Lung microvascular endothelial cell (primary cell): ENCODE results near the gene MRGPRD. TPM values are rescaled to one million over a fixed set of nuclear protein-coding genes. Genes with fewer than 3 reads are reported as not detected.
A peak's percentile ranks its signal among the peaks of the same experiment; 100 is the strongest.
"Not testable (repeated sequence)": the region's sequence is repeated elsewhere in the genome, so short reads cannot be mapped to it uniquely, and the experiment has no call there.

ENCODE experiments used
- DNase-seq, 2 donors: peaks; one replicate each; pipeline versions ENCODE4 v3.0.0 to v3.0.0-alpha.2; 2010; ENCODE audit warnings: low read depth in 2 of 2
- total RNA-seq: library from RNA; depleted of rRNA; stranded (reverse); fragments of >200 nt; gene quantifications from 2 replicates; pipeline ENCODE4 v1.2.1, GENCODE V29; 2014

MRGPRD gene
- total RNA-seq, 1 donor from 2014 or later = not detected

- DNase-seq = no peak
These were observed 13.5 kb upstream of the MRGPRD start for GRCh38 chr11:68994161-68994893.

DNA sequence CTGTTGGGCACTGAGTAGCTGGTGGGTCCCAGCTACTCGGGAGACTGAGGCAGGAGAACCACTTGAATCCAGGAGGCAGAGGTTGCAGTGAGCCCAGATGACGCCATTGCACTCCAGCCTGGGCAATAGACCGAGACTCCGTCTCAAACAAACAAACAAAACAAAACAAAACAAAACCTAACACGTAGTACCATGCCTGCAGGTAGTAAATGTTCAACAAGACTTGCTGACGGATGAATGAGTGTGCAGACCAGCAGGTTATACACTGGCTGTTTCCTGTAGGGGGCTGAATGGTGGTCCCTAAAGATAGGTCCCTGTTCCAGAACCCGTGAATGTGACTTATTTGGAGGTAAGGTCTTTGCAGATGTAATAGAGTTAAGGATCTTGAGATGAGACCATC is 12.8 kb upstream of the MRGPRD start:
- no peak for DNase-seq

DNA sequence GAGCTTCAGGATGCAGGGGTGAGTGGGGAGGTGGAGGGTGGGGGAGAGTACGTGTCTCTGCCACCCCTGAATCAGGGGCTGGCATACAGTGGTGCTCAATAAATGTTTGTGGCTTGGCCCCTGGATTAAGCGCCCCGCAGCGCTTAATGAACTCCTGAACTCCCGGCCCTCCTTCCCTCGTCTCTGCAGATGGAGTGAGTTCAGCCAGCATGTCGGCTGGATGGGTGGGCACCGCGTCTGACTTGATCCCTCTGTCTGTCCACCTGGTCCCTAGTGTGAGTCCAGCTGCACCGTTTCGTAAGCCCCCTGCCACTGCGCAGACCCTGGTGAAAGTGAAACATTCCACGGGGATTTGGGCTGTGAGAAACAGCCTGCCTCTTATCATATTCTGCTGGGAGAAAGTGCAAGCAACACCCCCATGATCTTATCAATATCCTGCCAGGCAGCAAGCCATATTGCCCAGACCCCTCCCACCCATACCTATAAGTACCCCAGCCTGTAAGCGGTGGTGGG is 12.0 kb upstream of the MRGPRD start:
- no peak for DNase-seq

DNA sequence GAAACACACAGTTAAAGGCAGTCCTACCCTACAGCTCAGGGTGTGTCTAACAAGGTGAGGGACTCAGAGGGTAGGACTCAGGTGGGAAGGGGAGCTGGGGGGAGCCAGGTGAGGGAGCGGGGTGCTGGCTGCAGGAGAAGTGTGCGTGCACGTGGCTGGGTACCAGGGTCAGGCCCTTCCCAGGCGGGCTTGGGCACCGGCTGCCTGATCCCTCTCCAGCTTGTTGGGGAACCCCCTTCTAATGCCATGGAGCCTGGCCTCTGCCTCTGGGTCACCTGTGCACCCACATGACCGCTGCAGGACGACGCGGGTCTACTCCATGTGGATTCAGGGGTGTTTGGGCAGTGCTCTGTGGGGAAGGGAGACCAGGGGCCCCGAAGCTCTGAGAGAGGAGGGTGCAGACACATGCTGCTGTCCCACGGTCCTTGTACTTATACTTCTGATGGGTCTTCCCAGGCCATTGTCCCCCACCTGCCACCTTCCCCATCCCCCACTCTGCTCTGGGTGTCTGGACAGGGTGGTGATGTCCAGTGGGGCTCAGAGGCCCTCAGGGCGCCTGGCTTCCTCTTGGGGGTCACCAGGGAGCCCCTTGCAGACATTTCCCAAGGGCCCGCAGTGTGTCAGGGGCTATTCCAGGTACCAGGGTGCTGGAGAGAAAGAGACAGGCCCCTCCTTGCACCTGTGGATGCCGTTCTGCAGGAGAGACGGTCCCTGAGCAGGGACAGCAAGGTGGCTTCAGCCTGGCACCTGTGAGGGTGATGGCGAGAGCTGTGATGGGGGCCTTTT is 10.4 kb upstream of the MRGPRD start:
- no peak for DNase-seq

DNA sequence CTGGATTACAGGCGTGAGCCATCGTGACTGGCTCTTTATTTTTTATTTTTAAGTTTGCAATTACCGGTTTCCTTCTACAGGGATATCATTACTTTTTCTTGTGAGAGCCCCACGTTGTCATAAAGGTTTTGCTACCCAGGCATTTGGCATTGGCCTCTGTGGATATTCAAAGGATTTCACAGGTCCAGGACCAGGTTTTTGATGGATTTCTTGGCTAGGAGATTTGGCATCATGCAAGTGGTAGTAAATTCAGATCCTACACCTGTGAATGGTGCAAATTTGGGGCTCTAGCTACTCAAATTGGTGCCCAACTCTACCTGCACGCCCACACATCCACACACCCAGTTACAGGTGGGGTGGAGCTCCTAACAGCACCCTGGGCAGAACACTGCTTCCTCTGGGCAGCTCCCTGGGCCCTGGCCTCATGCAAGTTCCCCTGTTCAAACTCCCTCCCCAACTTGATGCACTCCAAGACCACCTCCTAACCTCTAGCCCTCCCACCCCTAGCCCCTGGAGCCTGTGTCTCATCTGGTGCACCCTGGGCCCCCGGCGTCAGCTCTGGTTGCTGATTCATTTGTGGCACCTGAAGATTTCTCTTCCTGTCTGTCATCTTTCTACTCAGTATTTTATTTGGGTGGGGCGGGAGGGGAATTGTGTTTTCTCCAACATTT is 9.3 kb upstream of the MRGPRD start:
- DNase-seq = no peak

DNA sequence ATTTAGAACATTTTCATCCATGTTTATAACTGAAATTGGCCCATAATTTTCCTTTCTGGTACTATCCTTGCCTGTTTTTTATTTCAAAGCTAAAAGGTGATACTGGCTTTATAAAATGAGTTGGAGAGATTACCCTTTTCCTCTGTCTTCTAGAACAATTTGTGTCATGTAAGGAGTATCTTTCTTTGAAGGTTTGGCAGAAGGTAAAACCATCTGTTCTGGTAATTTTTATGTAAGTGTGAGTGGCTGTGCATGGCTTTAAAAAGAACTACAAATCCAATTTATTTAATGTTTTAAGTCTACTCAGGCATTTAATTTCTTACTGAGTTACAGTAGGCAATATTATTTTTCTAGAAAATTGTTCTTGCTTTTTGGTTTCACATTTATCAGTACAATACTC is 7.7 kb upstream of the MRGPRD start:
- no peak for DNase-seq

DNA sequence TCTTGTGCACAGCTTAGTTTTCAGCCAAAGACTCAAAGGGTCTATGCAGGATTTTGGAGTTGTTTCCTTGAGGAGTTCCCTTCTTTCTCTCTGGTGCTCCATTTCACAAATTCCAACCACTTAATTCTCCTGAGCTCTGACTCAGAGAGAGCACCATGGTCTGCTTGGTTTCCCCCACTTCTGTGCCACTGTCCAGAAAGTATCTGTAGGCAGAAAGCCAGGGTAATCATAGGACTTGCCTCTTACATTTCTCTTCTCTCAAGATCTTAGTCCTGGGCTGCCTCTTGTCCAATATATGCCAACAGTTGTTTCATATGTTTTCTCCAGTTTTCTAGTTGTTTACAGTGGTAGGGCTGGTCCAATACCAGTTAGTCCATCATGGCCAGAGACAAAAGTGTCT is 6.4 kb upstream of the MRGPRD start:
- DNase-seq = no peak

- DNase-seq = no peak
These were observed 3.0 kb upstream of the MRGPRD start for GRCh38 chr11:68983801-68984200.

- DNase-seq = no peak
These were observed 1.3 kb upstream of the MRGPRD start for GRCh38 chr11:68982134-68982533.

- no peak for DNase-seq
These were observed 633 bp downstream of the MRGPRD start for GRCh38 chr11:68979931-68980775.

DNA sequence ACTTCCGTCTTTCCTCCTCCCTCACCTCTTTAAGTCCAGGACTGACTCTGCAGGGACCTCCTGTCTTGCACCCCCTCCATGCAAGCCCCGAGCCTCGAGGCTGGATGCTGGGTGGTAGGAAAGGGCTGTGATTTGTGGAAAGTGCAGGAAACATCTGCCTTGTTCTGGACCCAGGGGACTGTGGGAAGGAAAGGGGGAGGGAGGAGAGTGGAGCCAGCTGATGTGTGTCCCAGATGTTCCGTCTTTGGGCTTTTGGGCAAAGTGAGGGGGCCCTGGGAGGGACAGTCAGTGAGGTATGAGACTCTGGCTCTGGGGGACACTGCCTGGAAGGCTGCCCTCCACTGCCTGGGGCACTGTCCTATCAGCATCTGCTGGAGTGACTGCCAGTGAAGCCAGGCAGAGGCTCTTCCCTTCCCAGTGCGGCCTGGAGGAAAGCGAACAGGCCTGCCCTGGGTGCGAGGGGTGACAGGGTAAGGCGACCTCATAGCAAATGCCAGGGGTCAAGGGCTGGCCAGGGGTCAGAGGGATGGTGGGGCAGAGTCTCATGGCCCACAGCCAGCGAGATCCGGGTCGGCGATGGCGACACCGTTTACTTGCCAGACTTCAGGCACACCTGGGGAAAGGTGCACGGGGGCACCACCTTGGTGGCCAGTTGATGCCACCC is 1.7 kb downstream of the MRGPRD start:
- DNase-seq = peak in 1 of 2 donors; percentile 34

DNA sequence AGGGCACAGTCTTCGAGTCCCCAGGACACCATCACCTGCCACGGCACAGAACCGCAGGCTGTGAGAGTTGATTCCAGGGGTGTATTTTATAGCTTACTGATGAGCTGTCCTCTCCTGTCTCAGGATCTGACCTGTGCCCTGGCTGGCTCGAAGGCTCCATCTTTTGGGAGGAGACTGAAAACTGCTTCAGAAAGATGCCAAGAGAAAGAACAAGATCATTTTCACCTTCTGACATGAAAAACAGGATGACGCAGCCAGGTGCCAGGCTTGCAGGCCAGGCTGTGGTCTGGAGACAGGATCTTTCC is 2.2 kb downstream of the MRGPRD start:
- no peak for DNase-seq

GRCh38 chr11:68977781-68978625 is 2.8 kb downstream of the MRGPRD start:
- DNase-seq = no peak

DNA sequence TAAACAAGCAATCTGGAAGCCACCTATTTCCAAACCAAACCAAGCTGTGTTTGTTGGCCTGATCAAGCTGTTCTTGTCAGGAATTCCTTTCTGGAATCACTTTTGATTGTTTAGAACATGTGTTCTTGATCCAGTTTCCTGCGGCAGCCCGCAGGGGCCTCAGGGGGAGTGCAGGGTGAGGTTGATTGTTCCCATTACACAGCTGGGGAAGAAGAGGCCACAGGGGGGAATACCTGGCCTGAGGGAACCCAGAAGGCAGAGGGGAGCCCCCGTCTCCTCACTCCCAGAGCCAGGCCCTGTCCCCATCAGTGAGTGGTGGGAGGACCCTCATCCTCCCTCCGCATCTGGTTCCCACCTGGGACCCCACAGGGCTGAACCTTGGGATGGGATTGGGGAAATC is 4.2 kb downstream of the MRGPRD start:
- DNase-seq = peak in 1 of 2 donors; percentile 66

DNA sequence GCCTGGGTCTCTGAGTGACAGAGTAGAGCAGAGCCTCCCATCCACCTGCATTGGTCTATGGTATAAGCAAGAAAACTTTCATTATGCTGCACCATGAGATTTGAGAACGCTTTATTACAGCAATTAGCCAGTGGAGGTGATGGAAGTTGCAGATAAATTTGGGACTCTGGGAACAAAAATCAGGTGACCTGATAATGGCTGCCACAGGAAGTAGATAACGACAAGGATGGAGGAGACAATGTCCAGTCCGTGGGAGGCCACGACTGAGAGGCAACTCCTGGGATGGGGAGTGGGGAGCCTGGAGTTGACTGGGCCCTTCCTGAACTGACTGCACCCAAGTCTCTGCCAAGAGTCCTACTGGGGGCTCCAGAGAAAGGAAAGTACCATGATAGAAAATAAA is 4.7 kb downstream of the MRGPRD start:
- DNase-seq = no peak

DNA sequence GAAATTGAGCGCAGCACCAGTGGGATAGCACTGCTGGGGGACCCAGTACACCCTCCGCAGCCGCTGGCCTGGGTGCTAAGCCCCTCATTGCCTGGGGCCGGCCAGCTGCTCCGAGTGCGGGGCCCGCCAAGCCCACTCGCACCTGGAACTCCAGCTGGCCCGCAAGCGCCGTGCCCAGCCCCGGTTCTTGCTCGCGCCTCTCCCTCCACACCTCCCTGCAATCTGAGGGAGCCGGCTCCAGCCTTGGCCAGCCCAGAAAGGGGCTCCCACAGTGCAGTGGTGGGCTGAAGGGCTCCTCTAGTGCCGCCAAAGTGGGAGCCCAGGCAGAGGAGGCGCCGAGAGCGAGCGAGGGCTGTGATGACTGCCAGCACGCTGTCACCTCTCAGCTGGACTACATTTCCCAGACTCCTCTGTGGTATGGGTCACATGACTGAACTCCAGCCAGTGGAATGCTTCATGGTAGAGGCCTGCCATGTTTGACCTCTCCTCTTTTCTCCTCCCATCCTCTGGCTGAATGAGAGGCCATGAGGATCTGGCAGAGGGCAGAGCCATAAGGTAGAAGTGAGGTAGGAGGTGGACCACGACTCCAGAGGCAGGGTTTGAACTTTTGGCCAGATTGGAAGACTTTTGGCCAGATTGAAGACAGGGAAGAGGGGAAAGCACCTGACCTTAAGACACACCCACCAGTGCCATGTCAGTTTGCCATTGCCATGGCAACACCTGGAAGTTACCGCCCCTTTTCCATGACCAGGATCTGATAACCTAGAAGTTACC is 6.2 kb downstream of the MRGPRD start:
- peak in 1 of 2 donors; percentile 49 for DNase-seq

DNA sequence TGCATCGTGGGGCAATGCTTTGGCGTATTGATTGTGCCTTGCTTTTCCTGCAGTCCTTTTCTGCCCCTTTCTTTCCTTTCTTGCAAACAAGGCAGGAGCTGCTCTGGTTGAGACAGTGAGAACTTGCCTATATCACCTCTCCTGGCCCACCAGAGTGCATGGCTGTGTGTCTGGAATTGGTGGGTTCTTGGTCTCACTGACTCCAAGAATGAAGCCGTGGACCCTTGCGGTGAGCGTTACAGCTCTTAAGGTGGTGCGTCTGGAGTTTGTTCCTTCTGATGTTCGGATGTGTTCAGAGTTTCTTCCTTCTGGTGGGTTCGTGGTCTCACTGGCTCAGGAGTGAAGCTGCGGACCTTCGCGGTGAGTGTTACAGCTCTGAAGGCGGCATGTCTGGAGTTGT is 7.1 kb downstream of the MRGPRD start:
- DNase-seq = not testable (repeated sequence)

DNA sequence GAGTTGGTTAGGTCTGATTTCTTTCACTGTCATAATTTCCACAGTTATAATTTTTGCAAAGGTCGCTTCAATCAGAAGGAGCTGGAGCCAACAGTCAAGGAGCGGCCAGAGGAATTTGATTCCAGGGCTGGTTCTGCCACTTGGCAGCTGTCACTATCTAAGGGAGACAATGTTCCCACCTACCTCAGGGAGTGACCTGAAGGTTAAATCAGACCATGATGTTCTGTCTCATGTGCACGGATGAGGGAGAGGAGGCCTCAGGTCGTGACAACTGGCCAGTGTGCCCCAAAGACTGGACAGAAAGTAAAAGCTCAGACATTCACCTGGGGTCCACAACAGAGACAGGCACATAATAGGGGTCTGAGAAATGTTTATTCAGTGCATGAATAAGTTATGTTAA is 7.6 kb downstream of the MRGPRD start:
- no peak for DNase-seq

DNA sequence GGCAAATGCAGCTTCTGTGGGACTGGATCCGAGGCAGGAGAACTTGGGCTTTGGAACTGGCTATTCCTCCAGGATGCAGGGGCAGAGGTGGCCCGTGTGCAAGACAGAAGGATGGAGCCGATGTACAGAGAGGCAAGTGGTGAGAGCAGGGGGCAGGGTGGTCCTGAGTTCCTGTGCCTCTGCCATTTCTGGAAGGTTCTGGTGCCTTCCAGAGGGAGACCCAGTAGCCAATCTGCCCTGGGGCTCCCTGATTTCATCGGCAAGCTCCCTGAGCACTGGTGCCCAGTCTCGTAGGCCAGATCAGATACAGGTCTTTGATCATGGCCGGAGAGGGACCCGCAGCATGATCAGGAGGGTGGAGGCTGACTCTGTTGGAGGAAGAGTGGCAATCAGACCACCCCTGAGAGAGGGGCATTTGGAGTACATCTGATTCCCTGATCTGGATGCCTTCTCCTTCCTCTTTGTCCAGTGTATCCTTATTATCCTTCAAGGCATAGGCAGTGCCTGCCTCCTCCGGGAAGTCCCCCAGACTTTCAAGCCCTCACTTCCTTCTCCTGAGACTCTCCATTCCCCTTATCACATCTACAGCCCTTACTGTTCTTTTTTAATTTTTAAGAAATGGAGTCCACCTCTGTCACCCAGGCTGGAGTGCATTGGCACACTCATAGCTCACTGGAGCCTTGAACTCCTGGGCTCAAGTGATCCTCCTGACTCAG is 9.7 kb downstream of the MRGPRD start:
- no peak for DNase-seq
